ENCODE data around the gene MSI2.
A peak's percentile ranks its signal among the peaks of the same experiment; 100 is the strongest.

Gene MSI2

DNA sequence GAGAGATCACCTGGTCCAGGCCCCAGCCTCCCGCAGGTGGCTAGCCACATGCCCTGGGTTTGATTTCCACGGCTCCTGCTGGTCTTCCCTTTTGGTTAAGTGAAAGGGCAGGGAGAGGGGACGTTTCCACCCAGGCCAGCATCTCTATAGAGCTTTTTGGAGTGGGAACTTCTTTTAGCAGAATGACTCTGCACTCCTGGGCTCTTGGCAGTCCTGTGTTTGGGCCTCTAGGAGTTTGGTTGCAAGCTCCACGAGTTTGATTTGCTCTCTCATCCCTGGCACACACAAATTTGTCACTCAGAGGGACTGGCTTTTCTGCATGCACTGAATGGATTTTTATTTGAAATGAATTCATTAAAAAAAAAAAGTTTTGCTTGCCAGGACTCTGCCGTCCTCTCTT is 32.8 kb downstream of the MSI2 start:
- H3K9ac ChIP-seq (ENCODE audit: low read depth, low read length, poor library complexity): no peak overlapping the region
- H3K4me2 ChIP-seq (ENCODE audit: insufficient read depth, low read length, poor library complexity, severe bottlenecking): no peak overlapping the region
- no peaks in the 10 kb centered on the region for H3K27me3 ChIP-seq (ENCODE audit: control insufficient read depth in 3 of 3, insufficient read depth in 3 of 3, low read depth in 1 of 3, low read length in 3 of 3)
- H2AK5ac ChIP-seq (ENCODE audit: low read depth, low read length): no peak overlapping the region
- no peak overlapping the region for H3K27ac ChIP-seq (replicated peaks; ENCODE audit: low read length)
- peaks cover 22% of the 10 kb centered on the region for H3K79me1 ChIP-seq (ENCODE audit: low read depth, low read length)
- H2BK5ac ChIP-seq (ENCODE audit: low read length): no peak overlapping the region
- no peak overlapping the region for H3K23ac ChIP-seq (ENCODE audit: low read depth, low read length, poor library complexity)
- H2BK12ac ChIP-seq (ENCODE audit: low read length): no peak overlapping the region
- peaks cover 48 to 51% of the 10 kb centered on the region in 2 donors for H3K4me1 ChIP-seq (ENCODE audit: control insufficient read depth in 2 of 2, insufficient read depth in 1 of 2, low read depth in 1 of 2, low read length in 2 of 2)
- H2BK15ac ChIP-seq (ENCODE audit: low read length): no peak overlapping the region
- DNase-seq (ENCODE audit: low spot score): no peak
- H2AFZ ChIP-seq (ENCODE audit: low read length): no peak overlapping the region
- H3K14ac ChIP-seq (ENCODE audit: low read length): no peak overlapping the region
- no peaks in the 10 kb centered on the region for H3K9me3 ChIP-seq (replicated peaks in 1 of 2; ENCODE audit: control insufficient read depth in 2 of 2, insufficient read depth in 1 of 2, low read depth in 1 of 2, low read length in 2 of 2)
- H4K8ac ChIP-seq (ENCODE audit: low read depth, low read length): no peak overlapping the region
- no peak overlapping the region for H3K4ac ChIP-seq (ENCODE audit: low read length)
- peak overlapping the region; percentile 76 for H3K18ac ChIP-seq (ENCODE audit: low read length)
- no peak overlapping the region for H3K4me3 ChIP-seq (ENCODE audit: low read length in 2 of 2)
- H2BK120ac ChIP-seq (ENCODE audit: low read depth, low read length): no peak overlapping the region
- H4K91ac ChIP-seq (ENCODE audit: low read depth, low read length, poor library complexity): no peak overlapping the region
- peaks cover 4 to 59% of the 10 kb centered on the region in 2 donors for H3K36me3 ChIP-seq (replicated peaks in 1 of 2; ENCODE audit: control insufficient read depth in 2 of 2, insufficient read depth in 2 of 2, low read length in 2 of 2)
- no CpG with 5 or more reads among the region's 5 CpGs for WGBS, 2 donors (ENCODE audit: extremely low coverage in 2 of 2, insufficient read length in 2 of 2, insufficient replicate concordance in 1 of 2)

DNA sequence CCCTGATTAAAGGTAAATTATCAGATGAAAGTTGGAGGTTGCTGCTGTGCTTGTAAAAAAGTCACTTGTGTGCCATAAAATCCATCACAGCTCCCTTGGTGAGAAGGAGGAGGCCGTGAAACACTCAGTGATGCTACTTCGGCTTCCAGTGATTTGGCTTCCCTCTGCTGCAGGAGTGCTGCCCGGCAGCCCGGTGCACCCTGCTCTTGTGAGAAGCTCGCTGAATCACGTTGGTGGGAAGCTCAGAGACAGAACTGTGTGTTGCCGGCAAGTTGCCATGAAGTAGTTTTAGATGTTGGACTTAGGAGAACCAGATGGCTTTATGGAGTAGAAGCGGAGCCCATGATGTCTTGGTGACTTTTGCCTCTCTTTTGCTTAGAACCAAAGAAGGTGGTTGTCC is 33.3 kb downstream of the MSI2 start:
- no peak overlapping the region for H2AK5ac ChIP-seq (ENCODE audit: low read depth, low read length)
- H2BK5ac ChIP-seq (ENCODE audit: low read length): no peak overlapping the region
- H3K27me3 ChIP-seq (ENCODE audit: control insufficient read depth in 3 of 3, insufficient read depth in 3 of 3, low read depth in 1 of 3, low read length in 3 of 3): no peaks in the 10 kb centered on the region
- H2BK15ac ChIP-seq (ENCODE audit: low read length): no peak overlapping the region
- no peak overlapping the region for H3K14ac ChIP-seq (ENCODE audit: low read length)
- H3K23ac ChIP-seq (ENCODE audit: low read depth, low read length, poor library complexity): no peak overlapping the region
- no peak overlapping the region for H3K4me3 ChIP-seq (ENCODE audit: low read length in 2 of 2)
- no peak overlapping the region for H3K4ac ChIP-seq (ENCODE audit: low read length)
- WGBS, 2 donors (ENCODE audit: extremely low coverage in 2 of 2, insufficient read length in 2 of 2, insufficient replicate concordance in 1 of 2): no CpG with 5 or more reads among the region's 8 CpGs
- H3K79me1 ChIP-seq (ENCODE audit: low read depth, low read length): peaks cover 22% of the 10 kb centered on the region
- no peak overlapping the region for H2BK120ac ChIP-seq (ENCODE audit: low read depth, low read length)
- H2AFZ ChIP-seq (ENCODE audit: low read length): no peak overlapping the region
- H3K36me3 ChIP-seq (replicated peaks in 1 of 2; ENCODE audit: control insufficient read depth in 2 of 2, insufficient read depth in 2 of 2, low read length in 2 of 2): peaks cover 6 to 59% of the 10 kb centered on the region in 2 donors
- DNase-seq (ENCODE audit: low spot score): no peak
- H3K9ac ChIP-seq (ENCODE audit: low read depth, low read length, poor library complexity): no peak overlapping the region
- H2BK12ac ChIP-seq (ENCODE audit: low read length): no peak overlapping the region
- H3K4me2 ChIP-seq (ENCODE audit: insufficient read depth, low read length, poor library complexity, severe bottlenecking): no peak overlapping the region
- no peak overlapping the region for H4K91ac ChIP-seq (ENCODE audit: low read depth, low read length, poor library complexity)
- no peak overlapping the region for H3K27ac ChIP-seq (replicated peaks; ENCODE audit: low read length)
- H3K9me3 ChIP-seq (replicated peaks in 1 of 2; ENCODE audit: control insufficient read depth in 2 of 2, insufficient read depth in 1 of 2, low read depth in 1 of 2, low read length in 2 of 2): no peaks in the 10 kb centered on the region
- H4K8ac ChIP-seq (ENCODE audit: low read depth, low read length): no peak overlapping the region
- no peak overlapping the region for H3K18ac ChIP-seq (ENCODE audit: low read length)
- peaks cover 51% of the 10 kb centered on the region in 2 donors for H3K4me1 ChIP-seq (ENCODE audit: control insufficient read depth in 2 of 2, insufficient read depth in 1 of 2, low read depth in 1 of 2, low read length in 2 of 2)

DNA sequence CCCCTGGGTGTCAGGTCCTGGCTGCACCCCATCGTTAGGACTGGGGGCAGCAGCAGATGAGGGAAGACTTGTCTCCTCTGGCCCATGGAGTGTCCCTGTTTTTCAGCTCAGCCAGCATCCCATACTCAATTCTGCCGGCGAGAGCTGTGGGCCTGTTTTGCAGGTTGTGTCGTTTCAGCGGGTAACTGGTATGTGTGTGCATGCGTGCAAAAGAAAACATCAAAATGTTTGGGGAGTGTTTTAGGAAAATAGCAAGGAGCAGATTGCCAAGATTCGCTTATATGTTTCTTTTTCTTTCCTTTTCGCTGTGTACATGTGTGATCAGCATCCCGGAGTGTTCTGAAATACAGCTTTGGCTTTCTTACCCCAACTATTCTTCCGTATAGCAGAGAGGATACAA is 34.7 kb downstream of the MSI2 start:
- Histone ChIP-seq H3K9me3 (replicated peaks in 1 of 2; ENCODE audit: control insufficient read depth in 2 of 2, insufficient read depth in 1 of 2, low read depth in 1 of 2, low read length in 2 of 2) (no peaks in the 10 kb centered on the region), H3K36me3 (replicated peaks in 1 of 2; ENCODE audit: control insufficient read depth in 2 of 2, insufficient read depth in 2 of 2, low read length in 2 of 2) (peaks cover 6 to 59% of the 10 kb centered on the region in 2 donors), H4K8ac (ENCODE audit: low read depth, low read length) (no peak overlapping the region), H2BK5ac (ENCODE audit: low read length) (no peak overlapping the region), H2BK120ac (ENCODE audit: low read depth, low read length) (no peak overlapping the region), H3K14ac (ENCODE audit: low read length) (no peak overlapping the region), H3K4me3 (ENCODE audit: low read length in 2 of 2) (no peak overlapping the region), H2BK12ac (ENCODE audit: low read length) (no peak overlapping the region), H3K79me1 (ENCODE audit: low read depth, low read length) (peaks cover 22% of the 10 kb centered on the region), H3K9ac (ENCODE audit: low read depth, low read length, poor library complexity) (no peak overlapping the region), H2AK5ac (ENCODE audit: low read depth, low read length) (no peak overlapping the region), H4K91ac (ENCODE audit: low read depth, low read length, poor library complexity) (no peak overlapping the region), H3K4me1 (ENCODE audit: control insufficient read depth in 2 of 2, insufficient read depth in 1 of 2, low read depth in 1 of 2, low read length in 2 of 2) (peaks cover 47 to 53% of the 10 kb centered on the region in 2 donors), H2AFZ (ENCODE audit: low read length) (no peak overlapping the region), H3K4ac (ENCODE audit: low read length) (no peak overlapping the region), H3K18ac (ENCODE audit: low read length) (peak overlapping the region; percentile 2), H3K23ac (ENCODE audit: low read depth, low read length, poor library complexity) (no peak overlapping the region), H2BK15ac (ENCODE audit: low read length) (no peak overlapping the region), H3K4me2 (ENCODE audit: insufficient read depth, low read length, poor library complexity, severe bottlenecking) (no peak overlapping the region), H3K27me3 (ENCODE audit: control insufficient read depth in 3 of 3, insufficient read depth in 3 of 3, low read depth in 1 of 3, low read length in 3 of 3) (no peaks in the 10 kb centered on the region), H3K27ac (replicated peaks; ENCODE audit: low read length) (no peak overlapping the region)
- no CpG with 5 or more reads among the region's 10 CpGs for WGBS, 2 donors (ENCODE audit: extremely low coverage in 2 of 2, insufficient read length in 2 of 2, insufficient replicate concordance in 1 of 2)
- DNase-seq (ENCODE audit: low spot score): no peak

DNA sequence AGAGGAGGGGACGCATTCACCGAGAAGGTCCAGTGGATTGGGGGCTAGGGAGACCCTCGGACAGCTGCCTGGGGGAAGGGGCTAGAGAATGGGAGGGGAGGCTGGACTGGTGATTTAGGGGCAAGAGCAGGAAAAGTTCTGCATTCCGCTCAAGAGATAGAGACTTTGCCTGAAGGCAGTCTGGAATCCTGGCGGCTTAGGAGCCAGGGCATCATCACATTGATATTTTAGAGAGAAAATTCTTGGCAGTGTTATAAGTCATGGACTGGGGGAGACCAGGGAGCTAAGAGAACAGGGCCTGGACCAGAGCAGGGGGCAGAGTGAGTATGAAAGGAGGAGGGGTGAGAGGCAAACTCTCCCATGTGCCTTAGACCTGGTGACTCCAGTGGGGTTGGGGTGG is 35.8 kb downstream of the MSI2 start:
- H3K18ac ChIP-seq (ENCODE audit: low read length): no peak overlapping the region
- peaks cover 42 to 45% of the 10 kb centered on the region in 2 donors for H3K4me1 ChIP-seq (ENCODE audit: control insufficient read depth in 2 of 2, insufficient read depth in 1 of 2, low read depth in 1 of 2, low read length in 2 of 2)
- H3K9ac ChIP-seq (ENCODE audit: low read depth, low read length, poor library complexity): no peak overlapping the region
- H3K4ac ChIP-seq (ENCODE audit: low read length): no peak overlapping the region
- peaks cover 6 to 58% of the 10 kb centered on the region in 2 donors for H3K36me3 ChIP-seq (replicated peaks in 1 of 2; ENCODE audit: control insufficient read depth in 2 of 2, insufficient read depth in 2 of 2, low read length in 2 of 2)
- DNase-seq (ENCODE audit: low spot score): no peak
- H3K14ac ChIP-seq (ENCODE audit: low read length): no peak overlapping the region
- H2BK15ac ChIP-seq (ENCODE audit: low read length): no peak overlapping the region
- H2BK12ac ChIP-seq (ENCODE audit: low read length): no peak overlapping the region
- H3K4me2 ChIP-seq (ENCODE audit: insufficient read depth, low read length, poor library complexity, severe bottlenecking): no peak overlapping the region
- H3K9me3 ChIP-seq (replicated peaks in 1 of 2; ENCODE audit: control insufficient read depth in 2 of 2, insufficient read depth in 1 of 2, low read depth in 1 of 2, low read length in 2 of 2): peaks cover 0 to 1% of the 10 kb centered on the region in 2 donors
- peaks cover 22% of the 10 kb centered on the region for H3K79me1 ChIP-seq (ENCODE audit: low read depth, low read length)
- H2AFZ ChIP-seq (ENCODE audit: low read length): no peak overlapping the region
- no peak overlapping the region for H2BK5ac ChIP-seq (ENCODE audit: low read length)
- H3K4me3 ChIP-seq (ENCODE audit: low read length in 2 of 2): peak overlapping the region in 1 of 2 donors; percentile 44
- H2AK5ac ChIP-seq (ENCODE audit: low read depth, low read length): peak overlapping the region; percentile 53
- H3K23ac ChIP-seq (ENCODE audit: low read depth, low read length, poor library complexity): no peak overlapping the region
- no peaks in the 10 kb centered on the region for H3K27me3 ChIP-seq (ENCODE audit: control insufficient read depth in 3 of 3, insufficient read depth in 3 of 3, low read depth in 1 of 3, low read length in 3 of 3)
- no peak overlapping the region for H3K27ac ChIP-seq (replicated peaks; ENCODE audit: low read length)
- no peak overlapping the region for H4K91ac ChIP-seq (ENCODE audit: low read depth, low read length, poor library complexity)
- no peak overlapping the region for H2BK120ac ChIP-seq (ENCODE audit: low read depth, low read length)
- no peak overlapping the region for H4K8ac ChIP-seq (ENCODE audit: low read depth, low read length)
- no CpG with 5 or more reads among the region's 5 CpGs for WGBS, 2 donors (ENCODE audit: extremely low coverage in 2 of 2, insufficient read length in 2 of 2, insufficient replicate concordance in 1 of 2)

Measured in neuronal stem cell (in vitro differentiated cells).